CD14-positive monocyte (primary cell): Measurements from ENCODE around the gene IFIT5. TPM values are rescaled to one million over a fixed set of nuclear protein-coding genes. Genes with fewer than 3 reads are reported as not detected.

Source experiments
- DNase-seq, 3 donors: peaks; one replicate each; pipeline ENCODE4 v3.0.0-alpha.2; 2011 to 2022
- H2AFZ ChIP-seq: 2 replicates; pipeline ENCODE4 v1.6.0; 2012; ENCODE audit warnings: mild to moderate bottlenecking, low read depth, low read length, inconsistent platforms; ENCODE audit not compliant: insufficient read depth, poor library complexity, severe bottlenecking
- H3K27ac ChIP-seq, 2 donors: 1 replicate in 1 of 2; 2 replicates in 1 of 2; pipeline ENCODE4 v1.5.1; 2012 to 2013; ENCODE audit warnings: low read length in 2 of 2, control low read depth in 1 of 2, inconsistent platforms in 1 of 2, low read depth in 1 of 2, mild to moderate bottlenecking in 1 of 2
- H3K27me3 ChIP-seq, 2 donors: one replicate each; pipeline versions ENCODE4 v1.6.0 to v1.6.1; 2011 to 2013; ENCODE audit warnings: low read length in 2 of 2; ENCODE audit not compliant: control insufficient read depth in 2 of 2, insufficient read depth in 2 of 2
- H3K36me3 ChIP-seq, 2 donors: replicated peaks in 1 of 2; 1 replicate in 1 of 2; 2 replicates in 1 of 2; pipeline versions ENCODE4 v1.5.1 to v1.6.1; 2012 to 2013; ENCODE audit warnings: low read length in 2 of 2, control low read depth in 1 of 2, inconsistent platforms in 1 of 2, mild to moderate bottlenecking in 1 of 2; ENCODE audit not compliant: insufficient read depth in 2 of 2, control insufficient read depth in 1 of 2
- H3K4me1 ChIP-seq, 2 donors: 1 replicate in 1 of 2; 2 replicates in 1 of 2; pipeline versions ENCODE4 v1.5.1 to v1.6.1; 2012 to 2013; ENCODE audit warnings: low read length in 2 of 2, control low read depth in 1 of 2, inconsistent platforms in 1 of 2, mild to moderate bottlenecking in 1 of 2, moderate library complexity in 1 of 2; ENCODE audit not compliant: insufficient read depth in 2 of 2, control insufficient read depth in 1 of 2
- H3K4me2 ChIP-seq: replicated peaks from 2 replicates; pipeline ENCODE3; 2012; ENCODE audit warnings: low read length, moderate library complexity, mild to moderate bottlenecking; ENCODE audit not compliant: poor library complexity, severe bottlenecking; ENCODE audit errors: extremely low read depth
- H3K4me3 ChIP-seq, 3 experiments: fragments of 200-600 bp in 1 of 3; sonication (generic) in 1 of 3; replicated peaks in 1 of 3; 1 replicate in 2 of 3; 2 replicates in 1 of 3; pipeline ENCODE4 v1.5.1; 2011 to 2013; ENCODE audit warnings: low read length in 3 of 3, mild to moderate bottlenecking in 3 of 3, control low read depth in 2 of 3, low read depth in 2 of 3, inconsistent platforms in 1 of 3, moderate library complexity in 1 of 3
- H3K79me2 ChIP-seq: 2 replicates; pipeline ENCODE4 v1.6.0; 2012; ENCODE audit warnings: mild to moderate bottlenecking, control low read depth, inconsistent platforms, low read length, moderate library complexity; ENCODE audit not compliant: insufficient read depth
- H3K9ac ChIP-seq: 2 replicates; pipeline ENCODE4 v1.6.0; 2017; ENCODE audit warnings: low read length, mild to moderate bottlenecking; ENCODE audit not compliant: insufficient read depth, poor library complexity, severe bottlenecking
- H3K9me3 ChIP-seq, 2 donors: replicated peaks in 1 of 2; 1 replicate in 1 of 2; 2 replicates in 1 of 2; pipeline versions ENCODE4 v1.5.1 to v1.6.1; 2012 to 2013; ENCODE audit warnings: low read length in 2 of 2, control low read depth in 1 of 2; ENCODE audit not compliant: control insufficient read depth in 1 of 2, insufficient read depth in 1 of 2
- H4K20me1 ChIP-seq: 2 replicates; pipeline ENCODE4 v1.6.0; 2012; ENCODE audit warnings: mild to moderate bottlenecking, low read length, control low read depth, moderate library complexity; ENCODE audit not compliant: insufficient read depth
- H3K27ac Mint-ChIP-seq, 7 donors: one replicate each; pipeline ENCODE4 v1.8.0; 2020; ENCODE audit warnings: mild to moderate bottlenecking in 7 of 7, mixed read lengths in 7 of 7, moderate library complexity in 6 of 7, inconsistent platforms in 2 of 7
- H3K27me3 Mint-ChIP-seq, 3 donors: one replicate each; pipeline ENCODE4 v1.8.0; 2021 to 2022; ENCODE audit warnings: low read depth in 3 of 3, mild to moderate bottlenecking in 3 of 3, mixed read lengths in 3 of 3, moderate library complexity in 3 of 3, inconsistent platforms in 1 of 3
- H3K36me3 Mint-ChIP-seq, 2 donors: one replicate each; pipeline ENCODE4 v1.8.0; 2020; ENCODE audit warnings: mixed read lengths in 2 of 2, inconsistent platforms in 1 of 2, mild to moderate bottlenecking in 1 of 2
- H3K4me1 Mint-ChIP-seq: one replicate; pipeline ENCODE4 v1.8.0; 2020; ENCODE audit warnings: mild to moderate bottlenecking, mixed read lengths
- H3K4me3 Mint-ChIP-seq, 2 donors: one replicate each; pipeline ENCODE4 v1.8.0; 2020; ENCODE audit warnings: mild to moderate bottlenecking in 2 of 2, mixed read lengths in 2 of 2, moderate library complexity in 1 of 2
- H3K9me3 Mint-ChIP-seq, 7 donors: one replicate each; pipeline ENCODE4 v1.8.0; 2020 to 2022; ENCODE audit warnings: mixed read lengths in 7 of 7, mild to moderate bottlenecking in 6 of 7, moderate library complexity in 6 of 7, inconsistent platforms in 2 of 7
- CTCF ChIP-seq: fragments of 200-600 bp; IDR thresholded peaks from one replicate; pipeline ENCODE4 v1.8.0; 2022; ENCODE audit warnings: antibody characterized with exemption, mild to moderate bottlenecking
- WGBS: methylation state at CpG from one replicate; pipeline ENCODE4 v1.1.5; 2013; ENCODE audit warnings: missing lambda C conversion rate; ENCODE audit not compliant: insufficient coverage; 5-methylcytosine and 5-hydroxymethylcytosine counted together
- intact Hi-C, 2 donors: fragments of 100-400 bp; cut with micrococcal nuclease; formaldehyde crosslinking; loops; one replicate each; pipeline versions ENCODE4 v1.15.0 to v1.15.1; 2023
- polyA plus RNA-seq, 3 donors: library from polyadenylated mRNA; depleted of rRNA in 1 of 3; unstranded in 2 of 3; stranded (reverse) in 1 of 3; fragments of 300-500 nt in 2 of 3; fragments of >200 nt in 1 of 3; fragmentation: Illumina TruSeq in 2 of 3; gene quantifications; 1 replicate in 2 of 3; 2 replicates in 1 of 3; pipeline ENCODE4 v1.2.3, GENCODE V29; 2012 to 2021

IFIT5 gene
- polyA plus RNA-seq, 3 donors = 2.4 to 8.0 (median 5.8) TPM

- Histone ChIP-seq H3K27me3 (no peaks in the 10 kb centered on the region), H2AFZ (no peak overlapping the region), H3K79me2 (no peaks in the 10 kb centered on the region), H3K27ac (no peak overlapping the region), H4K20me1 (no peaks in the 10 kb centered on the region), H3K4me3 (no peak overlapping the region), H3K4me1 (peaks cover 41 to 44% of the 10 kb centered on the region in 2 donors), H3K4me2 (no peak overlapping the region), H3K9ac (no peak overlapping the region), H3K36me3 (no peaks in the 10 kb centered on the region), H3K9me3 (no peaks in the 10 kb centered on the region)
- H3K4me1 Mint-ChIP-seq = peaks cover 36% of the 10 kb centered on the region
- no peak for DNase-seq
- H3K4me3 Mint-ChIP-seq = no peak overlapping the region
- intact Hi-C loops = no loop called here
- H3K27me3 Mint-ChIP-seq = peaks cover 0 to 3% (median 0%) of the 10 kb centered on the region in 3 donors
- no peaks in the 10 kb centered on the region for H3K9me3 Mint-ChIP-seq
- H3K36me3 Mint-ChIP-seq = no peaks in the 10 kb centered on the region
- no CpG with 5 or more reads among the region's 2 CpGs for WGBS
- no peak for TF ChIP-seq CTCF
- no peak overlapping the region for H3K27ac Mint-ChIP-seq
Observed at GRCh38 chr10:89388806-89389205, 25.6 kb upstream of the IFIT5 start.

- peak; percentile 9 for TF ChIP-seq CTCF
- Histone ChIP-seq H3K36me3 (no peaks in the 10 kb centered on the region), H3K27ac (no peak overlapping the region), H3K79me2 (no peaks in the 10 kb centered on the region), H3K4me3 (no peak overlapping the region), H3K4me2 (no peak overlapping the region), H3K4me1 (peaks cover 37 to 44% of the 10 kb centered on the region in 2 donors), H3K27me3 (no peaks in the 10 kb centered on the region), H3K9me3 (no peaks in the 10 kb centered on the region), H4K20me1 (no peaks in the 10 kb centered on the region), H3K9ac (no peak overlapping the region), H2AFZ (no peak overlapping the region)
- Mint-ChIP-seq H3K27me3 (peaks cover 0 to 3% (median 0%) of the 10 kb centered on the region in 3 donors), H3K9me3 (no peaks in the 10 kb centered on the region), H3K36me3 (no peaks in the 10 kb centered on the region), H3K4me1 (peaks cover 32% of the 10 kb centered on the region), H3K4me3 (no peak overlapping the region), H3K27ac (no peak overlapping the region)
- intact Hi-C loops = no loop called here
- no peak for DNase-seq
- no CpG with 5 or more reads among the region's 1 CpG for WGBS
Observed at GRCh38 chr10:89389254-89389653, 25.1 kb upstream of the IFIT5 start.
